ENCODE measurements around the gene MEF2A.
"Not testable (repeated sequence)": the region's sequence is repeated elsewhere in the genome, so short reads cannot be mapped to it uniquely, and the experiment has no call there.

Gene MEF2A

DNA sequence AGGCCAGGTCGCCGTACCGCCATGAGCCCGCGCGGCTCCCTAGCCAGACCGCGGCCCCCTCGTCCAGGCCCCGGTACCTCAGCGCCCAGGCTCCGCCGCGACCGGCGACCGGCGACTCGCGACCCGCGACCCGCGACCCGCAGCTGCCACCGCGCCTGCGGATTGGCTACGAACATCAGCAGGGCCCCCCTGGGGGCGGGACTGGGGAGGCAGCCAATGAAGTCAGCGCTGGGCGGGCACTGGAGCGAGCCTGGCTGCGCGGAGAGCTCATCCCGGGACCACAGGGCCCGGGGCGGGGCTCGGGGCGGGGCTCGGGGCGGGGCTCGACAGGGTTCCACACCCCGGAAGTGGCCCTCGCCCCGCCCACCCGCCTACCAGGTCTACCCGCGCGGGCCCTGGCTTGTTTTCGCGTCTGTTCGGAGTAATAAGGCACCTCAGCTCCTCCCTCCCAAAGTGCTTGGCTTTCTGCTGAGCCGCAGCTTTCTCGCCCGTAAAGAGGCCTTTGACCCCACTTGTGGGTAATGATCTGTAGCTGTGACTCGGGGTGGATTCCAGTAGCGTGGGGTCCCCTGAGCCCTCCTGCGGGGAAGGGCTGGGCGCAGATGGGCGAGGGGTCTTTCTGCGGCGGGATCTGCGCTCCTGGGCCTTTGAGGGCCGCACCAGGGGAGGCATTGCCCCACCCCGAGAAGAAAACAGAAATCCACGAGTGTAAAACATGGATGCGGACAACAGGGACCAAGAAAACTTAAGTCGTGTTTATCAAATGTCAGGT, 167.7 kb downstream of the MEF2A start, which contains the start of gene LYSMD4:
Gene LYSMD4, minus strand, starts transcription at position 170 of the 772 bp plus-strand sequence. CDS start 1,438 bp downstream, outside the sequence.
- peak; percentile 83 for DNase-seq

DNA sequence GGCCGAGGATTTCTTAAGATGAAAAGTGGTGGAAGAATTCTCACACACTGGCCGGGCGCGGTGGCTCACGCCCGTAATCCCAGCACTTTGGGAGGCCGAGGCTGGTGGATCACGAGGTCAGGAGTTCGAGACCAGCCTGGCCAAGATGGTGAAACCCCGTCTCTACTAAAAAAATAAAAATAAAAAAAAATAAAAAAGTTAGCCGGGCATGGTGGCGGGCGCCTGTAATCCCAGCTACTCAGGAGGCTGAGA, 168.2 kb downstream of the MEF2A start:
- DNase-seq, result not testable (repeated sequence)

DNA sequence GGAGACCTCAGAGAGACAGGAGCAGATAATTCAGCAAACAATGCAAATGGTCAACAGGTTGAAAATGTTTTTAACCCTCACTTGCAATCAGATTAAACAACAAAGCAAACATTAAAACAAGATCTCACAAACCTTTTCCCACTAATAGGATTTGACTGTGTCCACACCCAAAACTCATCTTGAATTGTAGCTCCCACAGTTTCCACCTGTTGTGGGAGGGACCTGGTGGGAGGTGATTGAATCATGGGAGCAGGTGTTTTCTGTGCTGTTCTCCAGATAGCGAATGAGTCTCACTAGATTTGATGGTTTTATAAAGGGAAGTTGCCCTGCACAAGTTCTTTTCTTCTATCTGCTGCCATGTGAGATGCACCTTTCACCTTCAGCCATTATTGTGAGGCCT, 168.8 kb downstream of the MEF2A start:
- DNase-seq, result no peak

DNA sequence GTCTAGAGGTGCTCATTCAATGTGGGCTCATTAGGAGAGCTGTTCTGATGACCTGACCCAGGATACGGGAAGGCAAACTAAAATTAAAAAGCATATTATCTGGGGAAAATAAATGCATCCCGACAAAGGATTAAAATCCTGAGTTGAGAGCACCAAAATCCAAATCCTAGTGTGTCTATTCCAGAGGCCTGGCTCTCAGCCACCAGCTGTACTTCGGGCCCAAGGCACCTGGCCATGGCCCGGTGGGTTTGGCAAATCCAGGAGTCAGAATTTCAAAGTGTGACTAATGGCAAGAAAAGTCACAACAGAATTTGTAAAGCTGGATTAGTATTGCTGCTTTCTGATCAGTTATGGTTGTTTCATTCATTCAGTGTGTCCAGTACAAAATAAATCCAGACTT, 170.1 kb downstream of the MEF2A start:
- DNase-seq, result no peak

DNA sequence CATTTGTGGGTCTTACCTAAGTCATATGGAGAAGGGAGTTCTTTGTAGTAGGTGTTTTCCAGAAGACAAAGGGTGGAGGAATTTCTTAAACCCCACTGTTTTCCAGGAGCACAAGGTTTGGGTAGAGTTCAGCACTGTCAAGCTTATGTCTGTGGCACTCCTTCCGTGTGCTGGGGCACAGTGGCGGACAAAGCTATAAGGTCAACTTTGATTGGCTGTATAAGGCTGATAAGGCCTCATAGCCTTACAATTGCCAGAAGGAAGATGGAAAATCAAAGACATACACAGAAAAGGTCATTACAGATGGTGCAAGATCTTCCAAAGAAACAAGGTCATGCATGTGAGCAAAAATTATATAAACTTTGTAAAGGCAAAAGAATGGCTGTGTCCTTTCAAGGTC, 170.9 kb downstream of the MEF2A start:
- no peak for DNase-seq

DNA sequence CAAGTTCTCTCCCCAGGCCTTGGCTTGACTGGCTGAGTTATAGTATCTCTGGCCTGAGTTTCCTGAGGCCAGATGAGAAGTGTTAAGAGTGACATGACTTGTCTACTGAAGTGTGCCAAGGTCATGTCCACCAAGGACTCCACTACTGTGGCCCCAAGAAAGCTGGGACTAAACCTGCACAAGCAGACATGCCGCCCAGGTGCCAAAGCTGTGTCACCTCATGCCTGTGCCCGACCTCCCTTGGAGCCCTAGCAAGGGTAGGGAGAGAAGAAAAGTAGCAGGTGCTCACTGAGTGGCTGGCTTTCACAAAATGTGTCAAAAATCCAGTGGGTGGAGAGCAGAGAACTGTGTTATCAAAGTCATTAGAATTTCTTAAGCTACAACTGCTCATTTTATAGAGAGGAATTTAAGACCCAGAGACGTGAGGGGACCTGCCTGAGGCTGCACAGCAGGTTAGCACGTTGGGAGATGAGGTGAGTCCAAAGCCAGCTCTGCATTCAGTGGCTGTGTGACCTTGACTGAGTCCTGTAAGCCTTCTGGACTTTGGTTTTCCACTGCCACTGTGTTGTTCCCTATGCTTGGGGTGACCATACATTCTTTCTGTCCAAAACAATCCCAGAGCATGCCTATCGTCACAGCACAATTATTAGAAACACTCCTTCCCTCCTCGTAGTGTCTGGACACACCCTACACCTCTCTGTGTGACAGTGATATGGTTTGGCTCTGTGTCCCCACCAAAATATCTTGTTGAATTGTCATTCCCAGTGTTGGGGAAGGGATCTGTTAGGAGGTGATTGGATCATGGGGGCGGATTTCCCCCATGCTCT, 172.4 kb downstream of the MEF2A start:
- no peak for DNase-seq

DNA sequence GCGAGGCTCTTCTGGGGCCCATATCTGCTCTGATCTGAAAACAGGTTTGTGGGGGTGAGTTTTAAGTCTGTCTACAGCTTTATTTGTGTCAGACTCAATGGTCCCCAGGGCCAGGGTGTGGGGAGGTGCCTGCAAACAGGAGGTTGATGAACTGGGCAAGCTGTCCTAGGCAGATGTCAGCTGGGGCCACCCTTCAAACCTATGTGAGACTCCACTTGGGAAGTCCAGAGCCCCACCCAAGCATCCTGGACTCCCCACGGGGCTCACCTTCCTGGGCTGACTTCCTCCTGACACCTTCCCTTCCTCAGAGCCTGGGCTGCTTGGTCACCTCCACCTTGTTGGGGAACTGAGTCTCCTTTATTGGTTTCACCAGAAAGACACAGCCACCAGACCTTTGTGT, 176.1 kb downstream of the MEF2A start:
- DNase-seq, result no peak

DNA sequence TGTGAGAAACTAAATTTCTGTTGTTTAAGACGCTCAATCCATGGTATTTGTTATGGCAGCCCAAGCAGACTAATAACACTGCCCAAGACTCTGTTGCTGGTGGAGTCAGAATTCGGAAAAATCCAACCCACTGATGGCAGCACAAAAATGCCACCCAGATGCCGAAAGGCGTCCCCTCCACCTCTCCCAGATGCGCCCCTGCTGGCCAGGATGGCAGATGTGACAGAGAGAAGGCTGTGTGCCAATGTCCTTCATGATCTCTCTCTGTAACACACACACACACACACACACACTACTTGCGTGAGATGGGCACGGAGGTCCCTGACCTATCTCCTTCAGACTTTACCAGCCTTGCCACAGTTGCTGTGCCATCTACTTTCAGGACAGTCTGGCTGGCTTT, 178.4 kb downstream of the MEF2A start:
- DNase-seq, result no peak

DNA sequence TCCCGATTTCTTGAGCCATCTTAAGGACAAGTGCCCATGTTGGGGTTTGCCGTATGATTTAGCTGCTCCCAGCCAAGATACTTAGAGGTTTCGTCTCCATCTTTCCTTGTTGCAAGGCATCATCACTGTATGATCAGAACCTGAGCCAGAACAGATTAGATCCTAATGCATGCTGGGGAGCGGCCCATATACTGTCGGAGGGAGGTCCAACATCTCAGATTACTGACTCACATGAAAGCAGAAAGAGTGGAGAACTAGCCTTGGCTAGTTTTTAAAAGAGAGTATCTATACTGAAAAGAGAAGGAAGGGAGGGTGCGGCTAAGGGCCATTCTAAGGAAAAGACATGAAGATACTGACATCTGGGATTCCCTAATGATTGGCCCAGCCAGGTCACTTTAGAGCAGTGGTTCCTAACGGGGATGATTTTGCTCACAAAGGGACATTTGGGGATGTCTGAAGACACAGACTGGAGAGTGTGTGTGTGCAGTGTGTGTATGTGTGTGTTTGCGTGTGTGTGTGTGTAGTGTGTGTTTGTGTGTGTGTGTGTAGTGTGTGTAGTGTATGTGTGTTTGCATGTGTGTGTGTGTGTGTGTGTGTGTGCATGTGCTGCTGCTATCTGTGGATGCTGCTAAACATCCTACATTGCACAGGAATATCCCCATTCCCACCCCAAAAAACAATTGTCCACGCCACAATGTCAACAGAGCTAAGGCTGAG, 179.7 kb downstream of the MEF2A start:
- DNase-seq, result no peak

DNA sequence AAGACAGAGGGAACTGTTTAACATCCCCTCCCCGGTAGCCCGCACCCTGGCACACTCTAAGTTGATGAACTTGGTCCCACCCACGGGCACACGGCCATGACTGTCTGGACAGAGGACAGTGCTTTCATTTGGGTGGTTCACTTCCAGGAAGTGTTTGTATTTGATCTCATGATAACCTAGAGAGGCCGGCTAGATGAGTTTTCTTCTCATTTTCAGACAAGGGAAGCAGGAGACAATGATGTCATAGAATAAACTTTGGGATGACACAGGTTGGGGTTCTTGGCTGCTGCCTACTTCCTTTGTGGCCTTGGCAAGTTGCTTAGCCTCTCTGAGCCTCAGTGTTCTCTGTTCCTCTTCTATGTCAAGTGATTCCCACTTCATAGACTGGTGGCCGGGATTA, 183.6 kb downstream of the MEF2A start:
- DNase-seq, result no peak

DNA sequence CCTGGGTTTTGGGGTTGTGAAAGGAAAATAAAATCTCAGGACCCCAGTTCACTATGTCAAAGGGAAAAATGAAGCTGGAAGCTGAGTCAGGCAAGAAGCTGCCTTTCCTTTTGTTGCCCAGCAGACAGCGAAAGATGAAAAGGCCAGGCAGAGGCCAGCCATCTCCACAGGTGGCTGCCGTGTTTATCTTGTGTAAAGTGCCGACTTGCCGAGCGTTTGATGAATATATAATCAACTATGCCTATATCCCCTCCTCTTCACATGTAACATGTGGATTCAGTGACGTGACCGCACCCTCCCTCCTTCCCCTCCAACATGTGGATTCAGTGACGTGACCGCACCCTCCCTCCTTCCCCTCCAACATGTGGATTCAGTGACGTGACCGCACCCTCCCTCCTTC, 184.5 kb downstream of the MEF2A start:
- DNase-seq, result not testable (repeated sequence)

DNA sequence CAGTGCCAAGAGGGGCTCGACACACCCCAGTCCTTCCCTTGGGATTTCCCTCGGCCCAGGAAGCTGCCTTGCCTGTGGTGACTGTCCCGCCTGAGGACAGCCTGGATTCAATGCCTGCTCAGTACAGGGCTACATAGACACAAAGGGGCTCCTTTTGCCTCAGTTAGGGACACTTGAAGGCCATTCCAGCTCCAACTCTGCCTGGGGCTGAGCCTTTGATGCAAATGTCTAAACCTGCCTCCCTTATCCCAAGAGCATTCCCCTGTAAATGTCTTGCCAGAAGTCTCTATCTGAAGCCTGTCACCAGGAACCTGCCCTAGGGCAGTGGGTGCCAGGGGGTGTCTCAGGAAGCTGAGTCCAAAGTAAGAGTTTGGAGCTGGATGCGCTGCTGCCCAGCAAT, 186.8 kb downstream of the MEF2A start:
- no peak for DNase-seq

DNA sequence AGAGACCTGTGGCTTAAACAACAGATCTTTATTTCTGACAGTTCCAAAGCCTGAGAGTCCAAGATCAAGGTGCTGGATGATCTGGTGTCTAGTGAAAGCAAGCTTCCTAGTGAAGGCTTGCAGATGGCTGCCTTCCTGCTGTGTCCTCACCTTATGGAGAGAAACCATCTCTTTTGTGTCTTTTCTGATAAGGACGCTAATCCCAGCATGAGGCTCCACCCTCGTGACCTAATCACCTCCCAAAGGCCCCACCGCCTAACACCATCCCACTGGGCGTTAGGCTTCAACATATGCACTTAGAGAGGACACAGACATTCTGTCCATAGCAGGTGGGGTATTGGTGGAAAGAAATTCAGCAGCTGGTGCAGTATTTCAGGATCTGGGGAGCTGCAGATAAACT, 187.3 kb downstream of the MEF2A start:
- DNase-seq, result no peak

DNA sequence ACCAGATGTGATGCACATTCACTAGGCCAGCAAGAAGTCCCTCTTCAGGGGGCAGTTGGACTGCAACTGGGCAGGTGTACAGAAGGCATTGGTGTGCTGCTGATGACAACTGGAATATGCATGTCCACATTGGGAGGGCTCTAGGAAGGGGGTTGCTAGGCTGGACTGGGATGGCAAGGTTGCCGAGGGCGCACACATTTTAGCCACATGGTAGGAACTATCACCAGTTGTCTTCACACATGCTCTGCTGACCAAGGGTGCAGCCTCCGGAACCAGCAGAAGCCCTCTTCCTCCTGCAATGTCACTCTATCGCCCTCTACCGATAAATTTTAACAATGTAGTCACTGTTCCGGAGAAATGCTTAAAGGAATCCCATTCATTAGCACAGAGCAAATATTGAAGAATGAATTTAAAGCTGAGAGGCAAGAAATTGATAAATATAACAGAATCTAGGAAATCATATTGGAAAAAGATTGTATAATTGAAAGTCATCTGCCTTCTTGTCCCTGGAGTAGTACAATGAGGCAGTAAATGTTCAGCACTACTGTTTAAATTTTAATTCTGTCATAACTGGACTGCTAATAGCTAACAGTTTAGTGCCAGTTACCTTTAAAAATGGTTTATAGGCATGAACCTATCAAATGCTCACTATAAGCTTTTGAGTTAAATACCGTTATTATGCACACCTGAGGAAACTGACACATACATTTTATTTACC, 190.1 kb downstream of the MEF2A start:
- DNase-seq, result no peak

DNA sequence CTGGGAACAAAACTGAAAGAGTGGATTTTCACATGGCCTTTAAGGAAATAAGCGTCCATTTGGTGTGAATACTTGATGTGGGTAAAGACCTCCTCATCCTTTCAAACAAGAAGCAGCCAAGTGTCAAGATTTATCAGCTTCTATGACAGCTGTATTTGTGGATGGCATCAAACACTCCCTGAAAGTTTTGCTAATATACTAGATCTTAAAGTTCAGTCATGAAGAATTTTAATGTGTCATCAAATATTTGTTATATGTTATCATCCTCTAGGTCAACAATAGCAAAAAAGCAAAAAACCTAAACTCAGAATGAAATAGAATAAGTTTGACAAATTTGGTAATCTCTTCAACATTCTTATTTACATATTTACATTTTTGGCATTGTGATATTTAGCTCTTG, 196.5 kb downstream of the MEF2A start:
- DNase-seq, result no peak

DNA sequence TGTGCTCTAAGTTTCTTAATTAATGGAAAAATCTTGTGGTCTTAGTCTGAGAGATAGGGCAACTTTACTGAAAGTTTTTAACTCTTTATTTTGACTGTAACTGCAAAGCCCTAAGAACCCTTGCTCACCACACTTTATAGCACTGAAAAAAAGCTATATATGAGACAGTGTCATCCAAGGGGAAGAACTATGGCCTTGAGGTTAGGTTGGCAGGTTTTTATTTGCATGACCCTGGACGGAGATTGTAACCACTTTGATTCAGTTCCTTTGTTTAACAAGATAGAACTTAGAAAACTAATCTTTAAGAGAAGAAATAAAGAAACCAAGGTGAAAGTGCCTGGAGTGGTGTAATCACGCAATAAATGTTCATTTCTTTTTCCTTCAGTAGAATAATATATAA, 198.0 kb downstream of the MEF2A start:
- no peak for DNase-seq

DNA sequence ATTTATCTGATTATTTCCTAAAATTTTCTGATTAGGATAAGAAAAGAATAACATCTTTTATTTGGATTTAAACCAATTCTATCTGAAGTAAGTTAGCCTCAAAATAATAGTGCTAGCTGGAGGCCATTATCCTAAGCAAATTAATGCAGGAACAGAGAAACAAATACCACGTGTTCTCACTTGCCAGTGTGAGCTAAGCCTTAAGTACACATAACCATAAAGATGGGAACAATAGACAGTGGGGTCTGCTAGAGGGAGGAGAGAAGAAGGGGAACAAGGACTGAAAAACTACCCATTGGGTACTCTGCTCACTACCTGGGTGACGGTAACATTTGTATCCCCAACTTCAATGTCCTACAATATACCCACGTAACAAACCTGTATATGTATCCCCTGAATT, 198.7 kb downstream of the MEF2A start:
- no peak for DNase-seq
